ENCODE data around the gene RAB11A.

Gene RAB11A

DNA sequence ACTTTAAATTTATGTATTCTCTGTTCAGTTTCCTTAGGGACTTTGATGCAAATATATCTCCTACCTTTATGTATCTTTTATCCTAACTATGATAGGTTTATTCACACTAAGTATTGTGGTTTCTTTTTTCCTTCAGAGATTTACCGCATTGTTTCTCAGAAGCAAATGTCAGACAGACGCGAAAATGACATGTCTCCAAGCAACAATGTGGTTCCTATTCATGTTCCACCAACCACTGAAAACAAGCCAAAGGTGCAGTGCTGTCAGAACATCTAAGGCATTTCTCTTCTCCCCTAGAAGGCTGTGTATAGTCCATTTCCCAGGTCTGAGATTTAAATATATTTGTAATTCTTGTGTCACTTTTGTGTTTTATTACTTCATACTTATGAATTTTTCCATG lies 18.3 kb downstream of the RAB11A start:
- no peak for DNase-seq

GRCh38 chr15:65888981-65889380 lies 19.7 kb downstream of the RAB11A start:
- DNase-seq, result no peak

GRCh38 chr15:65893060-65893459 lies 23.8 kb downstream of the RAB11A start:
- no peak for DNase-seq

GRCh38 chr15:65896236-65896635 lies 26.9 kb downstream of the RAB11A start:
- DNase-seq, result peak in 3 of 4 experiments; percentile 29 to 56 (median 44)

- peak in 2 of 4 experiments; percentile 8 to 13 for DNase-seq
Observed at GRCh38 chr15:65900488-65900887, 31.2 kb downstream of the RAB11A start.

DNA sequence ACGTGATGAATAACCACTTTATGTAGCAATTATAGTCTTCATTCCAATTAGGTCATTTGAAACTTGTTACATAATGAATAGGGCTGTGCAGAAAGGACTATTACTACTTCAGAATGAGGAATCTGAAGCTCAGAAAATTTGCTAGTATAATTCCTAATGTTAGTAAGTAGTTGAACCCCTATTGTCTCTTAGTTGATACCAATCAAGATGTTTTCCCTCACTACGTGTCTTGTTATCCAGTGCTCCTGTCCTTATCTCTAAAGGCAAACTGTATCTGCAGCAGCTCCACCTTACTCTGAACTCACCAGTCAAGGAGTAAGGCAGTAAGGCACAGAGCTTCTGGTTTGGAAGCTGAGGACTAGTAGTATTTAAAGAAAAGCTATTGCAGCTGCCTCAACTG lies 32.0 kb downstream of the RAB11A start:
- DNase-seq, result no peak

GRCh38 chr15:65901836-65902235 lies 32.5 kb downstream of the RAB11A start:
- DNase-seq, result no peak

GRCh38 chr15:65902373-65902772 lies 33.1 kb downstream of the RAB11A start:
- DNase-seq, result peak; percentile 84 to 92 (median 90)

- DNase-seq, result no peak
Observed at GRCh38 chr15:65903296-65904073, 34.2 kb downstream of the RAB11A start.

GRCh38 chr15:65904301-65904700 lies 35.0 kb downstream of the RAB11A start:
- no peak for DNase-seq

DNA sequence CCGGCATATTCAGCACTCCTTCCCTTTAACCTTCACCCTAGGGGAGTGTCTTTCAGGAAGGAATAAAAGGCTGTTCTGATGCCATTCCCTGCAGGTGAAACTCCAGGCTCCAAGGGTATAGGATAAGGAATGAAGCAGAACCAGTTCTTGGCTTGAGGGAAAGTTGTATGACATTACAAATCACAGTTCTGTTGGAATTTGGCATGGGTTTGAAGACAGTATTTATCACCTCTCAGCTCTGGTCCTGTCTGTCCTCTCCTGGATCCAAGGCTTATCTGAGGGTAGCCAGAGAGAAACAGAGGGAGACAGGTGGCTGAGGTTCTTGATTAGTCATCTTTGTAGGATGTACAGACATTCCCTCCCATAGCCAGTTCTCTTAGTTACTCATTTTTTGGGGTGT lies 37.1 kb downstream of the RAB11A start:
- no peak for DNase-seq

DNA sequence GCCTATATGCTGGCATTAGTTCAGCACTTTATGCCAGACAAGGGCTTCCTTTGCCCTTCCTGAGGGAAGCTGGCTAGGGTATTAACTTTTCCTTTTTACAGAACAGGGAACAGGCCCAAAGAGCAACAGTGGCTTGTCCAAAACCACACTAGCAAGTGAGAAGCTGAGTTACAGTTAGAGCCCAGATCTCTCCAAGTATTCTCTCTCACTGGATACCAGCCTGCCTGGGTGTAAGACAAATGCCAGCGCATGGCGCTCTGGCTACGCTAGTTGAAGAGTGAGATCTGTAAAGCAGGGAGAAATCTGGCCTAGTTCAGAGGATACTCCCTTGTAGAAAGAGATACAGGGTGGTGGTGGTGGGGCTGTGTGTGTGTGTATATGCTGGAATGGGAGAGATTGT lies 38.4 kb downstream of the RAB11A start:
- no peak for DNase-seq

- DNase-seq, result no peak
Observed at GRCh38 chr15:65908876-65909275, 39.6 kb downstream of the RAB11A start.

GRCh38 chr15:65909831-65910230 lies 40.5 kb downstream of the RAB11A start:
- no peak for DNase-seq

DNA sequence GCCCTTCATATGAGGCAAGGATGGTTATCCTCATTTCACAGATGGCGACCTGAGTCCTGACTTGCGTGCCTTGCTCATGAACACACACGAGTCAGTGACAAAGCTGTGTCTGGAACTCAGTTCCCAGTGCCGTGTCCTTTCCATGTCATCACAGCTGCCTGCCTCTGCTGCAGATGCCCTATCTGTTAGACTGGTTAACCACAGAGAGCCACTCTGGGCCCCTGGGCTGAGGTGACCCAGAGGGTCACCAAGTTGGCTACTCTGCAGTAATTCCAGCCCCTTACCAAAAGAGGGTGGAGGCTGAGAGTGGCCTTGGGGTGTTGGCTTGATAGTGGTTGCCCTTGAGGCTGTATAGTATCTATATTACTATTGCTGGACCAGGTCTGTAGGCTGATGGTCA lies 41.0 kb downstream of the RAB11A start:
- no peak for DNase-seq

DNA sequence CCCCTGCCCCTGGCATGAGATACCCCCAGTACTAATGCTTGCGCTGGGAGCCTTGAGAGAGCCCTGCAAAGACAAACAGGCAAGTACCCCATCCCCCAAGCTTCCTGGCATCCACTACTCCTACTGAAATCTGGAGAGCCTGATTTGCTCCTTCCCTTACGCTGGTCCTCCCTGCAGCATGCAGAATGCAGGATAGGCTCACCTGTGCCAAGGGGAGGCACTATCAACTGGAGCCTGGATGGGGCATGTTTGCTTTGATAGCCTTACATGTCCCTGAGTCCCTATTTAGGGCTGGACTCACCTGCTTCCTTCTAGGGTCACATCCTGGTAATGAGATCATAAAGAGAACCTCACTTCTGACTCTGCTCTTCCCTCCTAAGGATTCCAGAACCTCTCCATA lies 42.9 kb downstream of the RAB11A start:
- DNase-seq, result no peak

DNA sequence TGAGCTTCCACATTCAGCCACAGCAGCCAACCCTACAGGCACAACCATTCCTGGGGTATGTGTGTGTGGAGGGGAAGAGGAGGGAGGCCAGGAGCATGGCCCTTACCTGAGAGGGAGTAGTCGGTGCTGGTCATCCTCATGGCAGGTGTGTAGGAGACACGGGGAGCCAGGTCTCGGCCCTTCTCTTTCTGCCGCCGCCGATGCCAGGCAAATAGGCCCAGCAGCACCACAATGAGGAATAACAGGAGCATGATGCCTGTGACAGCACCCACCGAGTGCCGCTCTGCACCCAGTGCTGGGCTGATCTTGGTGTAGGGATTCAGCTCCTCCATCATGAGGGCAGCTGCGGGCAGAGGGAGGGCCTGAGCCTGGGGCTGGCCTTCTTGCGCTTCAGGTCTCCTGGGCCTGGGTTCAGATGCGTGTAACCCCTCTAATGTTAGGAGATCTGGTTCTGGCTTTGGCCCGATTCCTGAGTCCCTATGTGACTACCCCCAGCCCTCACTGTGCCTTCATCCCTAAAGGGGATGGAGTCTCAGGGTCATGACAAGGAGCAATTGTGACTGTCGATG lies 44.4 kb downstream of the RAB11A start:
- DNase-seq, result no peak

DNA sequence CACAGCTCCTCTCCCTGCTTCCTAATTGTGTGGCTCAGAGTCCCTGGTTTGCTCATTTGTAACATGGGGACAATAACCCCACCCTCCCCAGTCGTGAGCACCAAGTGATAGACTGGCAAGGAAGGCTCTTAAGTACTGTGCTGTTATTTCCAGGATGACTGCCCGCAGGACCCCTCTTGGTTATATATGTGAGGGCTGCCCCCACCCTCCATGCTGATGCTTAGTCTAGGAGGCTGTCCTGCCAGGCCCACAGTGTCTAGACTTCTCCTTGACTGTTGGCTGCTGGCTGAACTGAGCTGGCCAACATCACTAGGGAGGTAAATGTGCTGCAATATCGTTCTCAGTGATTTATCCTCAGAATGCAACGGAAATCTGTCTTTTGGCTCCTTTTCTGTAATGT lies 45.1 kb downstream of the RAB11A start:
- no peak for DNase-seq

- DNase-seq, result no peak
Observed at GRCh38 chr15:65914981-65915925, 46.0 kb downstream of the RAB11A start.

- no peak for DNase-seq
Observed at GRCh38 chr15:65916041-65916663, 46.9 kb downstream of the RAB11A start.

- DNase-seq, result peak in 2 of 4 experiments; percentile 6 to 27
Observed at GRCh38 chr15:65916664-65917406, 47.5 kb downstream of the RAB11A start.

DNA sequence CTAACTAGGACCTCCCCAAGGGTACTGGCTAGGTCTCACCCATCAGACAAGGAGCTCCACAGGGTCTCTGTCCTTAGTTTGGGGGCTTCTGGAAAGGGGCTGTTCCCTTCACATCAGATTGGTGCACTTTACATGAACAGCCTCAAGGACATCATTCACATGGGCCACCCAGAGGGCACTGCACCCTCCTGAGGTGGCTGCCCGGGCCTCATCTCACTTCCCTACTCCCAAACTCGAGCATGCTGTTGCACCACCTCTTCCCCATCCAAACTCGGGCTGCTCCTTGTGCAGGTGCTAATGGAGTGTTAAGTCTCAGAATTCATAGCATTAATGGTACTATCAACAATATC lies 48.1 kb downstream of the RAB11A start:
- no peak for DNase-seq
